Natural killer cell (primary cell): Measurements from ENCODE around the gene PAK6. TPM values are rescaled to one million over a fixed set of nuclear protein-coding genes. Genes with fewer than 3 reads are reported as not detected.
A peak's percentile ranks its signal among the peaks of the same experiment; 100 is the strongest.

ENCODE experiments used
- ATAC-seq, 3 donors: fragments of 150-1000 bp in 2 of 3; fragments of 200-7000 bp in 1 of 3; cut with Tn5 transposase; 1 replicate in 1 of 3; 2 replicates in 2 of 3; pipeline ENCODE4 v1.10.0; 2021; ENCODE audit warnings: mild to moderate bottlenecking in 2 of 3, moderate library complexity in 2 of 3
- DNase-seq, 2 donors: peaks; one replicate each; pipeline versions ENCODE4 v3.0.0 to v3.0.0-alpha.2; 2013 to 2021; ENCODE audit warnings: mixed read lengths in 1 of 2
- H3K27ac ChIP-seq: one replicate; pipeline ENCODE4 v1.5.1; 2013; ENCODE audit warnings: mild to moderate bottlenecking, low read length
- H3K27me3 ChIP-seq: one replicate; pipeline ENCODE4 v1.6.1; 2013; ENCODE audit warnings: low read length; ENCODE audit not compliant: control insufficient read depth, insufficient read depth
- H3K36me3 ChIP-seq: one replicate; pipeline ENCODE4 v1.6.1; 2013; ENCODE audit warnings: low read length; ENCODE audit not compliant: control insufficient read depth, insufficient read depth
- H3K4me1 ChIP-seq: one replicate; pipeline ENCODE4 v1.6.1; 2013; ENCODE audit warnings: low read length; ENCODE audit not compliant: control insufficient read depth, insufficient read depth
- H3K4me3 ChIP-seq: one replicate; pipeline ENCODE4 v1.5.1; 2013; ENCODE audit warnings: low read length
- H3K9me3 ChIP-seq: one replicate; pipeline ENCODE4 v1.6.1; 2013; ENCODE audit warnings: low read length; ENCODE audit not compliant: control insufficient read depth, insufficient read depth
- H3K27ac Mint-ChIP-seq, 2 donors: one replicate each; pipeline ENCODE4 v1.8.0; 2022; ENCODE audit warnings: mild to moderate bottlenecking in 2 of 2, mixed read lengths in 2 of 2, moderate library complexity in 1 of 2
- H3K27me3 Mint-ChIP-seq, 2 donors: one replicate each; pipeline ENCODE4 v1.8.0; 2022; ENCODE audit warnings: low read depth in 2 of 2, mixed read lengths in 2 of 2
- H3K36me3 Mint-ChIP-seq: one replicate; pipeline ENCODE4 v1.8.0; 2022; ENCODE audit warnings: mixed read lengths
- H3K4me1 Mint-ChIP-seq, 2 donors: one replicate each; pipeline ENCODE4 v1.8.0; 2022; ENCODE audit warnings: mixed read lengths in 2 of 2
- H3K4me3 Mint-ChIP-seq: one replicate; pipeline ENCODE4 v1.8.0; 2022; ENCODE audit warnings: mild to moderate bottlenecking, moderate library complexity, mixed read lengths
- H3K9me3 Mint-ChIP-seq, 2 donors: one replicate each; pipeline ENCODE4 v1.8.0; 2022; ENCODE audit warnings: mixed read lengths in 2 of 2
- CTCF ChIP-seq: fragments of 200-600 bp; IDR thresholded peaks from one replicate; pipeline ENCODE4 v1.8.0; 2022; ENCODE audit warnings: antibody characterized with exemption
- WGBS: methylation state at CpG from one replicate; pipeline ENCODE4 v1.1.7; 2013; ENCODE audit warnings: missing lambda C conversion rate; ENCODE audit not compliant: insufficient coverage; 5-methylcytosine and 5-hydroxymethylcytosine counted together
- intact Hi-C: fragments of 100-400 bp; cut with micrococcal nuclease; formaldehyde crosslinking; loops from one replicate; pipeline ENCODE4 v1.14.2; 2022
- total RNA-seq, 4 donors: library from RNA; stranded (reverse); fragments of 120-200 nt in 1 of 4; gene quantifications; one replicate each; pipeline versions ENCODE4 v1.2.3 to v1.2.4, GENCODE V29; 2013 to 2022

PAK6 gene
- total RNA-seq, 3 donors from 2014 or later (not counting 1 experiment from before 2014, with no cell fraction given) = 7.6 to 10.9 (median 7.9) TPM

GRCh38 chr15:40246496-40247280, 7.8 kb downstream of the PAK6 start:
- peaks cover 0 to 5% of the 10 kb centered on the region in 2 donors for H3K4me1 Mint-ChIP-seq
- peaks cover 10 to 11% of the 10 kb centered on the region in 2 donors for H3K27me3 Mint-ChIP-seq
- Histone ChIP-seq H3K9me3 (no peaks in the 10 kb centered on the region), H3K27me3 (peaks cover 1% of the 10 kb centered on the region), H3K36me3 (no peaks in the 10 kb centered on the region), H3K27ac (no peak overlapping the region), H3K4me3 (no peak overlapping the region), H3K4me1 (no peaks in the 10 kb centered on the region)
- no peak for TF ChIP-seq CTCF
- no peak overlapping the region for H3K27ac Mint-ChIP-seq
- intact Hi-C loops = no loop called here
- 91% methylated on average over 8 of the region's 8 CpGs for WGBS
- H3K4me3 Mint-ChIP-seq = no peak overlapping the region
- ATAC-seq = no peak
- H3K9me3 Mint-ChIP-seq = no peaks in the 10 kb centered on the region
- DNase-seq = peak in 1 of 2 donors; percentile 11
- H3K36me3 Mint-ChIP-seq = no peaks in the 10 kb centered on the region

- Histone ChIP-seq H3K4me1 (peaks cover 7% of the 10 kb centered on the region), H3K27ac (no peak overlapping the region), H3K9me3 (no peaks in the 10 kb centered on the region), H3K27me3 (peaks cover 4% of the 10 kb centered on the region), H3K36me3 (no peaks in the 10 kb centered on the region), H3K4me3 (no peak overlapping the region)
- Mint-ChIP-seq H3K9me3 (no peaks in the 10 kb centered on the region), H3K4me1 (peaks cover 0 to 5% of the 10 kb centered on the region in 2 donors), H3K27ac (no peak overlapping the region), H3K36me3 (no peaks in the 10 kb centered on the region), H3K4me3 (no peak overlapping the region), H3K27me3 (peaks cover 10 to 13% of the 10 kb centered on the region in 2 donors)
- intact Hi-C loops = no loop called here
- 68% methylated on average over 7 of the region's 12 CpGs for WGBS
- DNase-seq = peak in 1 of 2 donors; percentile 4
- ATAC-seq = no peak
- no peak for TF ChIP-seq CTCF
Measured at GRCh38 chr15:40247406-40247971, 8.6 kb downstream of the PAK6 start.

- intact Hi-C loops = no loop called here
- Histone ChIP-seq H3K9me3 (no peaks in the 10 kb centered on the region), H3K4me3 (no peak overlapping the region), H3K36me3 (no peaks in the 10 kb centered on the region), H3K4me1 (peaks cover 12% of the 10 kb centered on the region), H3K27ac (no peak overlapping the region), H3K27me3 (peaks cover 8% of the 10 kb centered on the region)
- no peak overlapping the region for H3K27ac Mint-ChIP-seq
- WGBS = 93% methylated on average over 17 of the region's 17 CpGs
- ATAC-seq (no peak), DNase-seq (no peak)
- TF ChIP-seq CTCF = no peak
- peaks cover 10 to 16% of the 10 kb centered on the region in 2 donors for H3K27me3 Mint-ChIP-seq
- no peaks in the 10 kb centered on the region for H3K36me3 Mint-ChIP-seq
- H3K4me3 Mint-ChIP-seq = no peak overlapping the region
- H3K4me1 Mint-ChIP-seq = peaks cover 4 to 9% of the 10 kb centered on the region in 2 donors
- no peaks in the 10 kb centered on the region for H3K9me3 Mint-ChIP-seq
Measured at GRCh38 chr15:40248006-40248783, 9.3 kb downstream of the PAK6 start.
